IMR-90 (cell line): ENCODE measurements around the gene PTPMT1. TPM values are rescaled to one million over a fixed set of nuclear protein-coding genes. Genes with fewer than 3 reads are reported as not detected.

ENCODE experiments used
- ATAC-seq: fragments of 200-7000 bp; cut with Tn5 transposase; 2 replicates; pipeline ENCODE4 v1.9.1; 2020; ENCODE audit warnings: low read depth, mild to moderate bottlenecking, moderate library complexity
- BruUV-seq: library from RNA; stranded (reverse); fragments of 400-500 nt; replicated peaks from 2 replicates; lab custom pipeline; 2021; lab: Mats Ljungman, UMichigan
- CTCF ChIA-PET: fragments of 300-600 bp; formaldehyde crosslinking; extraction: SDS; loops from one replicate; lab custom pipeline; 2021; ENCODE audit warnings: antibody characterized with exemption; lab: Yijun Ruan, JAX
- POLR2A ChIA-PET: fragments of 300-600 bp; sonication (Branson Sonifier 250); formaldehyde crosslinking; loops from one replicate; lab custom pipeline; 2022; ENCODE audit warnings: antibody characterized with exemption; ENCODE audit not compliant: unreplicated experiment; lab: Charles Lee
- DNase-seq: peaks from one replicate; pipeline ENCODE4 v3.0.0; 2013
- H2AFZ ChIP-seq: replicated peaks from 2 replicates; pipeline ENCODE3; 2013; ENCODE audit warnings: low read length, mild to moderate bottlenecking; ENCODE audit not compliant: poor library complexity
- H2AK5ac ChIP-seq: 2 replicates; pipeline ENCODE4 v1.6.1; 2013; ENCODE audit warnings: low read depth, low read length, inconsistent platforms
- H2AK9ac ChIP-seq: replicated peaks from 2 replicates; pipeline ENCODE3; 2013; ENCODE audit warnings: mild to moderate bottlenecking, low read depth, low read length, moderate library complexity; ENCODE audit not compliant: poor library complexity
- H2BK120ac ChIP-seq: 2 replicates; pipeline ENCODE4 v1.6.1; 2013; ENCODE audit warnings: low read depth, low read length, inconsistent platforms
- H2BK15ac ChIP-seq: 3 replicates; pipeline ENCODE4 v1.6.1; 2013; ENCODE audit warnings: low read depth, low read length, inconsistent platforms
- H2BK20ac ChIP-seq: 2 replicates; pipeline ENCODE4 v1.6.1; 2013; ENCODE audit warnings: low read depth, mild to moderate bottlenecking, inconsistent platforms, low read length, moderate library complexity
- H2BK5ac ChIP-seq: 2 replicates; pipeline ENCODE4 v1.6.1; 2013; ENCODE audit warnings: mild to moderate bottlenecking, low read depth, low read length, inconsistent platforms; ENCODE audit not compliant: poor library complexity, severe bottlenecking
- H3K14ac ChIP-seq: replicated peaks from 2 replicates; pipeline ENCODE4 v1.6.1; 2013; ENCODE audit warnings: low read depth, low read length, inconsistent platforms
- H3K18ac ChIP-seq: 2 replicates; pipeline ENCODE4 v1.6.1; 2013; ENCODE audit warnings: low read depth, low read length, control low read depth
- H3K23ac ChIP-seq: 2 replicates; pipeline ENCODE4 v1.6.1; 2013; ENCODE audit warnings: low read depth, low read length, inconsistent platforms
- H3K27ac ChIP-seq: 2 replicates; pipeline ENCODE4 v1.5.1; 2013; ENCODE audit warnings: mild to moderate bottlenecking, control low read depth, low read length; ENCODE audit not compliant: insufficient read depth
- H3K27me3 ChIP-seq: 2 replicates; pipeline ENCODE4 v1.6.1; 2013; ENCODE audit warnings: low read length; ENCODE audit not compliant: control insufficient read depth, insufficient read depth
- H3K36me3 ChIP-seq: 2 replicates; pipeline ENCODE4 v1.6.1; 2013; ENCODE audit warnings: low read length, mixed read lengths; ENCODE audit not compliant: control insufficient read depth, insufficient read depth
- H3K4ac ChIP-seq: 2 replicates; pipeline ENCODE4 v1.6.1; 2013; ENCODE audit warnings: low read depth, low read length, inconsistent platforms
- H3K4me1 ChIP-seq: 2 replicates; pipeline ENCODE4 v1.6.1; 2013; ENCODE audit warnings: low read length, mixed read lengths; ENCODE audit not compliant: control insufficient read depth, insufficient read depth
- H3K4me2 ChIP-seq: 2 replicates; pipeline ENCODE4 v1.6.1; 2013; ENCODE audit warnings: low read depth, mild to moderate bottlenecking, control low read depth, low read length, moderate library complexity
- H3K4me3 ChIP-seq: 2 replicates; pipeline ENCODE4 v1.5.1; 2013; ENCODE audit warnings: low read depth, mild to moderate bottlenecking, control low read depth, low read length, moderate library complexity; ENCODE audit not compliant: insufficient read depth
- H3K56ac ChIP-seq: 2 replicates; pipeline ENCODE4 v1.6.1; 2013; ENCODE audit warnings: low read length, inconsistent platforms; ENCODE audit not compliant: insufficient read depth; ENCODE audit errors: extremely low read depth
- H3K79me1 ChIP-seq, 2 experiments: 2 replicates each; pipeline ENCODE4 v1.6.1; 2013; ENCODE audit warnings: low read length in 2 of 2, inconsistent platforms in 1 of 2, low read depth in 1 of 2
- H3K9ac ChIP-seq: 2 replicates; pipeline ENCODE4 v1.6.1; 2013; ENCODE audit warnings: low read depth, low read length, control low read depth
- H3K9me1 ChIP-seq: 2 replicates; pipeline ENCODE4 v1.6.1; 2013; ENCODE audit warnings: low read length, inconsistent platforms; ENCODE audit not compliant: insufficient read depth
- H3K9me3 ChIP-seq: 2 replicates; pipeline ENCODE4 v1.6.1; 2013; ENCODE audit warnings: low read length; ENCODE audit not compliant: control insufficient read depth, insufficient read depth
- H4K20me1 ChIP-seq: 2 replicates; pipeline ENCODE4 v1.6.1; 2013; ENCODE audit warnings: low read length, inconsistent platforms; ENCODE audit not compliant: insufficient read depth
- H4K5ac ChIP-seq: 2 replicates; pipeline ENCODE4 v1.6.1; 2013; ENCODE audit warnings: mild to moderate bottlenecking, low read depth, low read length, control low read depth
- H4K8ac ChIP-seq, 2 experiments: 2 replicates each; pipeline ENCODE4 v1.6.1; 2013; ENCODE audit warnings: low read depth in 2 of 2, low read length in 2 of 2, control low read depth in 1 of 2, inconsistent platforms in 1 of 2
- H4K91ac ChIP-seq: 2 replicates; pipeline ENCODE4 v1.6.1; 2013; ENCODE audit warnings: low read depth, low read length, inconsistent platforms; ENCODE audit not compliant: insufficient read depth
- MXI1 ChIP-seq: IDR thresholded peaks from 2 replicates; pipeline ENCODE4 v1.6.1; 2012; ENCODE audit warnings: low read depth, mild to moderate bottlenecking, low read length, moderate library complexity, borderline replicate concordance
- RCOR1 ChIP-seq: IDR thresholded peaks from 2 replicates; pipeline ENCODE4 v1.6.1; 2012; ENCODE audit warnings: mild to moderate bottlenecking, low read length, improper control_type of control experiment; ENCODE audit not compliant: insufficient replicate concordance
- WGBS, 2 experiments: methylation state at CpG; one replicate each; pipeline versions ENCODE4 v1.1.5 to v1.1.7; 2013; ENCODE audit warnings: missing lambda C conversion rate in 2 of 2; ENCODE audit not compliant: insufficient read length in 1 of 2; ENCODE audit errors: extremely low coverage in 2 of 2; 5-methylcytosine and 5-hydroxymethylcytosine counted together
- dilution Hi-C: fragments of 300-500 bp; cut with HindIII; formaldehyde crosslinking; loops from one replicate; pipeline ENCODE4 v1.14.3; 2018; ENCODE audit warnings: low sequenced_read_pairs; ENCODE audit not compliant: unreplicated experiment
- in situ Hi-C: fragments of 300-500 bp; cut with MboI; formaldehyde crosslinking; loops from 3 replicates; pipeline ENCODE4 v1.14.3; 2019; ENCODE audit warnings: low sequenced_read_pairs, inconsistent platforms, mixed read lengths
- intact Hi-C: fragments of 100-400 bp; cut with micrococcal nuclease; formaldehyde crosslinking; loops from 2 replicates; pipeline ENCODE4 v1.10.0; 2022
- polyA plus RNA-seq, 3 experiments: library from polyadenylated mRNA; depleted of rRNA; stranded (reverse); fragments of >200 nt; gene quantifications; 2 replicates each; pipeline ENCODE4 v1.2.3, GENCODE V29; 2012; ENCODE audit warnings: low replicate concordance in 1 of 3
- total RNA-seq: library from RNA; depleted of rRNA; stranded (reverse); fragments of >200 nt; gene quantifications from 2 replicates; pipeline ENCODE4 v1.2.3, GENCODE V29; 2012
- TF ChIP-seq, protein P1 (sequence below): conservative IDR thresholded peaks from 2 replicates; pipeline ENCODE4 v1.5.1; 2012; ENCODE audit warnings: mild to moderate bottlenecking, low read depth, low read length, improper control_type of control experiment

The PTPMT1 gene
- total and polyA plus RNA-seq, 2 of the 4 experiments (the other 2 are of a cell fraction) = 51.6 to 55.0 TPM

DNA sequence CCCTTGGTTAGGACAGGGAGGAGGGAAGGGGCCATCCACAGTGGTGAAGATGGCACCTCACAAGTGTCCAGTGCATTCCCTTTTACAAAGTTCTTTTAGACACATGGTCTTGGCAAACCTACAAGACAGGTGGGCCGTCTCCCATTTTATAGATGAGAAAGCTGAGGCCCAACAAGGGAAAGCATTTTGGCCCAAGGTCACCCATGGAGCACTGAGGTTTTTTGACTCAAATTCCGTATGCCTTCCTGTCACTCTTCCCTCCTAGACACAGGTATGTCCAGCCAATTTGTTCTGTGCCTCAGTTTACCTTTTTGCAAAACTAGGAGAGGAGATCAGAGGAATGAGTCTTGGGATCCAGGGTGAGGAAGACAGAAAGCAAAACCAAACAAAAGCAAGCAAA is 27.6 kb downstream of the PTPMT1 start:
- H2BK5ac ChIP-seq = no peak overlapping the region
- no peak for DNase-seq
- H3K9me1 ChIP-seq = no peaks in the 10 kb centered on the region
- no peak overlapping the region for H3K23ac ChIP-seq
- no peaks in the 10 kb centered on the region for H3K79me1 ChIP-seq
- intact Hi-C loops (no loop called here), in situ Hi-C loops (no loop called here), dilution Hi-C loops (no loop called here)
- no peak overlapping the region for H4K91ac ChIP-seq
- no peak overlapping the region for H2AFZ ChIP-seq
- H3K27me3 ChIP-seq = peaks cover 57% of the 10 kb centered on the region
- no CpG with 5 or more reads among the region's 2 CpGs for WGBS, 2 experiments
- no peak for ATAC-seq
- no peak overlapping the region for H2BK20ac ChIP-seq
- no peaks in the 10 kb centered on the region for H4K20me1 ChIP-seq
- ChIA-PET CTCF (no interaction called here), POLR2A (no interaction called here)
- TF ChIP-seq MXI1 = no peak
- TF ChIP-seq, protein P1, sequence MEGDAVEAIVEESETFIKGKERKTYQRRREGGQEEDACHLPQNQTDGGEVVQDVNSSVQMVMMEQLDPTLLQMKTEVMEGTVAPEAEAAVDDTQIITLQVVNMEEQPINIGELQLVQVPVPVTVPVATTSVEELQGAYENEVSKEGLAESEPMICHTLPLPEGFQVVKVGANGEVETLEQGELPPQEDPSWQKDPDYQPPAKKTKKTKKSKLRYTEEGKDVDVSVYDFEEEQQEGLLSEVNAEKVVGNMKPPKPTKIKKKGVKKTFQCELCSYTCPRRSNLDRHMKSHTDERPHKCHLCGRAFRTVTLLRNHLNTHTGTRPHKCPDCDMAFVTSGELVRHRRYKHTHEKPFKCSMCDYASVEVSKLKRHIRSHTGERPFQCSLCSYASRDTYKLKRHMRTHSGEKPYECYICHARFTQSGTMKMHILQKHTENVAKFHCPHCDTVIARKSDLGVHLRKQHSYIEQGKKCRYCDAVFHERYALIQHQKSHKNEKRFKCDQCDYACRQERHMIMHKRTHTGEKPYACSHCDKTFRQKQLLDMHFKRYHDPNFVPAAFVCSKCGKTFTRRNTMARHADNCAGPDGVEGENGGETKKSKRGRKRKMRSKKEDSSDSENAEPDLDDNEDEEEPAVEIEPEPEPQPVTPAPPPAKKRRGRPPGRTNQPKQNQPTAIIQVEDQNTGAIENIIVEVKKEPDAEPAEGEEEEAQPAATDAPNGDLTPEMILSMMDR = no peak
- no peak for TF ChIP-seq RCOR1
- H3K9me3 ChIP-seq = peaks cover 3% of the 10 kb centered on the region
- H3K4me2 ChIP-seq = no peak overlapping the region
- H3K9ac ChIP-seq = no peak overlapping the region
- H3K36me3 ChIP-seq = no peaks in the 10 kb centered on the region
- H3K4me3 ChIP-seq = no peak overlapping the region
- no peak overlapping the region for H2BK120ac ChIP-seq
- H3K4ac ChIP-seq = no peak overlapping the region
- H3K18ac ChIP-seq = no peak overlapping the region
- H3K27ac ChIP-seq = no peak overlapping the region
- no peak overlapping the region for H4K8ac ChIP-seq
- H3K56ac ChIP-seq = no peak overlapping the region
- no TSS peak for BruUV-seq
- no peaks in the 10 kb centered on the region for H3K4me1 ChIP-seq
- no peak overlapping the region for H2AK5ac ChIP-seq
- H4K5ac ChIP-seq = no peak overlapping the region
- no peak overlapping the region for H2BK15ac ChIP-seq
- H3K14ac ChIP-seq = no peak overlapping the region
- no peak overlapping the region for H2AK9ac ChIP-seq
